HG03575 (cell line): ENCODE results near the gene C1S.
"Not testable (repeated sequence)": the region's sequence is repeated elsewhere in the genome, so short reads cannot be mapped to it uniquely, and the experiment has no call there.

Source experiments
- ATAC-seq: cut with Tn5 transposase; IDR thresholded peaks from one replicate; pipeline ENCODE4 v1.9.1; 2021; ENCODE audit not compliant: unreplicated experiment, insufficient number of reproducible peaks, low FRiP score; ENCODE audit errors: extremely low read depth

The C1S gene

GRCh38 chr12:7096006-7096932, 35.8 kb downstream of the C1S start:
- no peak for ATAC-seq

- no peak for ATAC-seq
These were observed 36.5 kb downstream of the C1S start for GRCh38 chr12:7096979-7097378.

GRCh38 chr12:7099290-7099996, 38.9 kb downstream of the C1S start:
- no peak for ATAC-seq

GRCh38 chr12:7100239-7100638, 39.7 kb downstream of the C1S start:
- ATAC-seq: no peak

GRCh38 chr12:7101047-7101693, 40.7 kb downstream of the C1S start:
- ATAC-seq: no peak

DNA sequence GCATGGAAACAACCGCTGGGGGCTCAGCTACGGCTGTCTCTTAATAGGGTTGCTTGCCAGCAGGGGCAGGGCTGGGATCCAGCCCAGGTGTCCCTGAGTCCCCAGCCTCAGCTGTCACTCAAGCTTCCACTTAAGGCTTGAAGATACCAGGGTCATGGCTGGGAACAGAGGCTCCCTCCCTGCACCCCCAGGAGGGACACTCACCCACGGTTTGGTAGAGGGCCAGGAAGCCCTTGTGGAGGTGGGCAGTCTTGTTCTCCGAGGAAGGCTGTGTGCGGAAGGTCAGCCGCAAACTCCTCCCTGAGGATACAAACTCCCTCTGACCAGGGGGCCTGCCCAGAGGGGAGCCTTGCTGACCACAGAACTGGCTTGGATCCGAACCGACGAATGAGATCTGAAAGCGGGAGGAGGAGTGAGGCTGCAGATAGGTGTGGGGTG, 41.2 kb downstream of the C1S start:
- no peak for ATAC-seq

GRCh38 chr12:7102582-7102981, 42.1 kb downstream of the C1S start:
- no peak for ATAC-seq

GRCh38 chr12:7103837-7104584, 43.5 kb downstream of the C1S start:
- no peak for ATAC-seq

- no peak for ATAC-seq
These were observed 45.6 kb downstream of the C1S start for GRCh38 chr12:7106082-7106481.

DNA sequence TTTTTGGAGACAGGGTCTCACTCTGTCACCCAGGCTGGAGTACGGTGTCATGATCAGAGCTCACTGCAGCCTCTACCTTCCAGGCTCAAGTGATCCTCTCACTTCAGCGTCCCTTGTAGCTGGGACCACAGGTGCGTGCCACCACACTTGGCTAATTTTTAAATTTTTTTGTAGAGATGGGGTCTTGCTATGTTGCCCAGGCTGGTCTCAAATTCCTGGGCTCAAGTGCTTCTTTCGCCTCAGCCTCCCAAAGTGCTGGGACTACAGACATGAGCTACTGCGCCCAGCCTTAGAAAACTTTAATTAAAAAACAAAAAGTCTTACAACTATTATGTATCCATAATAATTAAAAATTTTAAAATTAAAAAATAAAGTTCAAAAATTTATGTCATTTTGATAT, 46.7 kb downstream of the C1S start:
- ATAC-seq: not testable (repeated sequence)

- no peak for ATAC-seq
These were observed 47.1 kb downstream of the C1S start for GRCh38 chr12:7107636-7108002.

GRCh38 chr12:7108003-7108795, 47.7 kb downstream of the C1S start:
- no peak for ATAC-seq

GRCh38 chr12:7108796-7109571, 48.5 kb downstream of the C1S start, which contains the start of gene C1RL:
TSS of gene C1RL (minus strand) at chr12:7109214. CDS start at chr12:7109180, 34 bp downstream.
- no peak for ATAC-seq

- no peak for ATAC-seq
These were observed 49.0 kb downstream of the C1S start for GRCh38 chr12:7109572-7109920.

- no peak for ATAC-seq
These were observed 50.1 kb downstream of the C1S start for GRCh38 chr12:7110661-7111060.

GRCh38 chr12:7112041-7112440, 51.5 kb downstream of the C1S start:
- no peak for ATAC-seq

DNA sequence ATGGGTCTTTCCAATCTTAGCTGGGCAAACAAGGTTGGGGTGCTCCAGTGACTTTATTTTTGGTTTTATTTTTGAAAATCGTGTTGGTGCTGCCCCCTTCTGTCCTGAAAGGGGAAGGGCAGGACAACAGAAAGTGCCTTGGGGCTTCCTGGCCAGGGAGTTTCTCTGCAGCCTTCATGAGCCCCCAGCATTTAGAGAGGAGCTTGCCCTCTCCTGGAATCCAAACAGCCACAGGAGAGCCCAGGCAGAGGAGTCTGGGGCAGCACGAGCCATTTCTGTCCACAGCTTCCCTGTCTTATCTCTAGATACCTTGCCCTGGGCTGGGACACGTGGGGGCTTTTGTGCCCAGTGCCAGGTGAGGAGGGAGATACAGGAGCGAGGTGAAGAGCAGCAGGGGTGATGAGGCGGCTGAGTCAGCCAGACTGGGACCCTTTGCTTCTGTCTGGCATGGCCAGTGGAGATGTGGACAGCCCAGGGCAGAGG, 52.9 kb downstream of the C1S start:
- no peak for ATAC-seq

GRCh38 chr12:7114008-7114407, 53.5 kb downstream of the C1S start:
- ATAC-seq: no peak
